Endothelial cell of umbilical vein (primary cell): ENCODE results near the gene TTC21B. TPM values are rescaled to one million over a fixed set of nuclear protein-coding genes. Genes with fewer than 3 reads are reported as not detected.

ENCODE experiments used
- BruUV-seq: library from RNA; stranded (reverse); fragments of 400-500 nt; replicated peaks from 2 replicates; lab custom pipeline; 2021; lab: Mats Ljungman, UMichigan
- CTCF ChIA-PET: fragments of 300-600, 350-600 bp; sonication (Branson Sonifier 250); formaldehyde crosslinking; loops from one replicate; lab custom pipeline; 2021; ENCODE audit warnings: antibody characterized with exemption, inconsistent platforms; lab: Charles Lee
- POLR2A ChIA-PET: fragments of 300-600, 350-600 bp; sonication (Branson Sonifier 250); formaldehyde crosslinking; loops from one replicate; lab custom pipeline; 2021; ENCODE audit warnings: antibody characterized with exemption, inconsistent platforms; lab: Charles Lee
- DNase-seq: peaks from one replicate; pipeline ENCODE4 v3.0.0-alpha.2; 2011; ENCODE audit warnings: low read depth, low spot score
- FAIRE-seq: peaks from 2 replicates; lab custom pipeline; 2011; peaks lifted over from hg19 to GRCh38; lab: Jason Lieb, UNC
- H2AFZ ChIP-seq: 2 replicates; pipeline ENCODE4 v1.6.0; 2012; ENCODE audit warnings: low read depth, low read length, control low read depth, inconsistent platforms
- H3K27ac ChIP-seq: 2 replicates; pipeline ENCODE4 v1.5.1; 2011; ENCODE audit warnings: low read depth, mild to moderate bottlenecking, control low read depth, low read length, moderate library complexity; ENCODE audit not compliant: insufficient read depth
- H3K27me3 ChIP-seq, 2 experiments: 2 replicates each; pipeline versions ENCODE4 v1.6.0 to v1.6.1; 2011; ENCODE audit warnings: low read length in 2 of 2, mixed read lengths in 1 of 2; ENCODE audit not compliant: control insufficient read depth in 2 of 2, insufficient read depth in 2 of 2
- H3K36me3 ChIP-seq, 2 experiments: 2 replicates in 1 of 2; 3 replicates in 1 of 2; pipeline ENCODE4 v1.5.1; 2011; ENCODE audit warnings: low read length in 2 of 2, mild to moderate bottlenecking in 1 of 2, moderate library complexity in 1 of 2; ENCODE audit not compliant: control insufficient read depth in 2 of 2, insufficient read depth in 2 of 2; ENCODE audit errors: extremely low read depth in 1 of 2
- H3K4me1 ChIP-seq: 3 replicates; pipeline ENCODE4 v1.5.1; 2011; ENCODE audit warnings: mild to moderate bottlenecking, low read length; ENCODE audit not compliant: control insufficient read depth, insufficient read depth; ENCODE audit errors: extremely low read depth
- H3K4me2 ChIP-seq: 2 replicates; pipeline ENCODE4 v1.6.1; 2011; ENCODE audit warnings: low read length, control low read depth, mixed read lengths; ENCODE audit not compliant: insufficient read depth
- H3K4me3 ChIP-seq, 3 experiments: fragments of 200-600 bp in 1 of 3; sonication (generic), shearing (Covaris generic) in 1 of 3; replicated peaks in 1 of 3; 2 replicates each; pipeline ENCODE4 v1.5.1; 2011 to 2016; ENCODE audit warnings: control low read depth in 3 of 3, low read length in 3 of 3, mild to moderate bottlenecking in 2 of 3, inconsistent platforms in 1 of 3, low read depth in 1 of 3, moderate library complexity in 1 of 3; ENCODE audit not compliant: insufficient read depth in 1 of 3
- H3K79me2 ChIP-seq: 2 replicates; pipeline ENCODE4 v1.6.0; 2012; ENCODE audit warnings: low read length, inconsistent platforms; ENCODE audit not compliant: control insufficient read depth, insufficient read depth
- H3K9ac ChIP-seq: replicated peaks from 2 replicates; pipeline ENCODE3; 2011; ENCODE audit warnings: low read length, control low read depth; ENCODE audit not compliant: insufficient read depth; ENCODE audit errors: extremely low read depth
- H3K9me1 ChIP-seq: replicated peaks from 3 replicates; pipeline ENCODE4 v1.6.0; 2011; ENCODE audit warnings: mild to moderate bottlenecking, low read length; ENCODE audit not compliant: control insufficient read depth, insufficient read depth; ENCODE audit errors: extremely low read depth
- H3K9me3 ChIP-seq: replicated peaks from 2 replicates; pipeline ENCODE4 v1.5.1; 2012; ENCODE audit warnings: low read length, inconsistent platforms; ENCODE audit not compliant: control insufficient read depth, insufficient read depth
- H4K20me1 ChIP-seq: replicated peaks from 2 replicates; pipeline ENCODE3; 2011; ENCODE audit warnings: mild to moderate bottlenecking, low read length; ENCODE audit not compliant: control insufficient read depth, insufficient read depth; ENCODE audit errors: extremely low read depth
- CTCF ChIP-seq, 2 donors: IDR thresholded peaks; 1 replicate in 1 of 2; 2 replicates in 1 of 2; pipeline ENCODE4 v1.5.1; 2011; ENCODE audit warnings: low read length in 2 of 2, mild to moderate bottlenecking in 2 of 2, moderate library complexity in 2 of 2, control low read depth in 1 of 2, inconsistent platforms in 1 of 2, low read depth in 1 of 2; ENCODE audit not compliant: insufficient read depth in 1 of 2; ENCODE audit errors: extremely low read depth in 1 of 2
- EZH2 ChIP-seq: IDR thresholded peaks from 2 replicates; pipeline ENCODE4 v1.6.1; 2012; ENCODE audit warnings: borderline replicate concordance, low read depth, mild to moderate bottlenecking, moderate library complexity, low read length, inconsistent platforms; ENCODE audit not compliant: severe bottlenecking
- MAX ChIP-seq: IDR thresholded peaks from 2 replicates; pipeline ENCODE4 v1.6.1; 2011; ENCODE audit not compliant: insufficient read depth, insufficient read length
- MYC ChIP-seq: IDR thresholded peaks from one replicate; pipeline ENCODE4 v1.6.1; 2011; ENCODE audit warnings: mild to moderate bottlenecking, low read depth, low read length
- POLR2A ChIP-seq: IDR thresholded peaks from 2 replicates; pipeline ENCODE4 v1.6.1; 2012; ENCODE audit warnings: low read depth, mild to moderate bottlenecking, control low read depth, low read length
- POLR2AphosphoS5 ChIP-seq: IDR thresholded peaks from 2 replicates; pipeline ENCODE4 v1.6.1; 2012; ENCODE audit warnings: low read depth, mild to moderate bottlenecking, control low read depth, low read length, moderate library complexity; ENCODE audit not compliant: insufficient read depth
- dilution Hi-C: fragments of 300-500 bp; cut with MboI; formaldehyde crosslinking; loops from one replicate; pipeline ENCODE4 v1.15.0; 2019; ENCODE audit warnings: low sequenced_read_pairs; ENCODE audit not compliant: extremely low pct_ligation_motif_present
- intact Hi-C: fragments of 100-400 bp; cut with micrococcal nuclease; formaldehyde crosslinking; loops from one replicate; pipeline ENCODE4 v1.10.0; 2022
- polyA plus RNA-seq, 4 experiments: library from polyadenylated mRNA; depleted of rRNA in 3 of 4; stranded (reverse) in 3 of 4; unstranded in 1 of 4; fragments of >200 nt; gene quantifications; 2 replicates each; pipeline versions ENCODE4 v1.2.1 to v1.2.3, GENCODE V29; 2011 to 2012; ENCODE audit warnings: missing spikeins in 1 of 4
- total RNA-seq: library from RNA; stranded (reverse); gene quantifications from 2 replicates; pipeline ENCODE4 v1.2.3, GENCODE V29; 2021

TTC21B gene
- total and polyA plus RNA-seq, 2 donors (not counting 3 experiments of a cell fraction or from before 2014, with no cell fraction given), result 8.0 to 21.9 TPM

- Histone ChIP-seq H3K79me2 (no peaks in the 10 kb centered on the region), H3K27me3 (no peaks in the 10 kb centered on the region), H3K9ac (no peak overlapping the region), H4K20me1 (no peaks in the 10 kb centered on the region), H3K4me3 (no peak overlapping the region), H3K4me2 (no peak overlapping the region), H3K9me3 (no peaks in the 10 kb centered on the region), H2AFZ (no peak overlapping the region), H3K9me1 (no peaks in the 10 kb centered on the region), H3K36me3 (no peaks in the 10 kb centered on the region), H3K27ac (no peak overlapping the region), H3K4me1 (no peaks in the 10 kb centered on the region)
- ChIA-PET POLR2A (no interaction called here), CTCF (interaction anchor here (1.5 to 1.8 kb wide), 1 partner anchor 31 kb away, joined by 4 to 7 read pairs; no protein-coding TSS in a partner anchor)
- DNase-seq (no peak), FAIRE-seq (no peak)
- intact Hi-C loops (no loop called here), dilution Hi-C loops (no loop called here)
- TF ChIP-seq POLR2AphosphoS5 (no peak), MAX (no peak), POLR2A (no peak), MYC (no peak), CTCF (IDR thresholded peaks at IDR 0.05; ENCODE audit: extremely low read depth in 1 of 2, insufficient read depth in 1 of 2, low read depth in 1 of 2, low read length in 2 of 2) (no peak), EZH2 (no peak)
- BruUV-seq, result no TSS peak
These were observed 110.2 kb downstream of the TTC21B start for GRCh38 chr2:165843351-165843750.
